SU-DHL-6 (cell line): ENCODE results near the gene DOCK1.

ENCODE experiments used
- H2AFZ ChIP-seq: fragments of 200-600 bp; sonication (generic); 2 replicates; pipeline ENCODE4 v1.6.1; 2014; ENCODE audit warnings: low read depth, mild to moderate bottlenecking, moderate library complexity, mixed read lengths, antibody characterized with exemption, low read length; ENCODE audit not compliant: severe bottlenecking
- H3F3A ChIP-seq: fragments of 200-600 bp; shearing (Covaris generic); 2 replicates; pipeline ENCODE4 v1.6.0; 2016; ENCODE audit warnings: antibody characterized with exemption, mild to moderate bottlenecking; ENCODE audit not compliant: insufficient read depth
- H3K27ac ChIP-seq: fragments of 200-600 bp; sonication (generic); 2 replicates; pipeline ENCODE4 v1.5.1; 2016; ENCODE audit warnings: low read depth, mild to moderate bottlenecking, low read length, moderate library complexity, mixed read lengths
- H3K27me3 ChIP-seq: fragments of 200-600 bp; sonication (generic), shearing (Covaris generic); 2 replicates; pipeline ENCODE4 v1.6.0; 2014; ENCODE audit warnings: mild to moderate bottlenecking, low read length
- H3K36me3 ChIP-seq: fragments of 200-600 bp; sonication (generic); 2 replicates; pipeline ENCODE4 v1.6.1; 2014; ENCODE audit warnings: mild to moderate bottlenecking, low read length, mixed read lengths
- H3K4me2 ChIP-seq: fragments of 300-600, 200-600 bp; shearing (Covaris generic), sonication (generic); 2 replicates; pipeline ENCODE4 v1.6.0; 2014; ENCODE audit warnings: low read length, low read depth, mild to moderate bottlenecking; ENCODE audit not compliant: poor library complexity, severe bottlenecking
- H3K4me3 ChIP-seq: fragments of 200-600 bp; sonication (generic); 2 replicates; pipeline ENCODE4 v1.5.1; 2014; ENCODE audit warnings: antibody characterized with exemption, low read length, mild to moderate bottlenecking, mixed read lengths; ENCODE audit not compliant: insufficient read depth, poor library complexity, severe bottlenecking
- H3K79me2 ChIP-seq: fragments of 200-600 bp; sonication (generic); 2 replicates; pipeline ENCODE4 v1.6.1; 2014; ENCODE audit warnings: mild to moderate bottlenecking, low read length, moderate library complexity; ENCODE audit not compliant: insufficient read depth
- H3K9ac ChIP-seq: fragments of 200-600 bp; sonication (generic); 2 replicates; pipeline ENCODE4 v1.7.0; 2014; ENCODE audit warnings: mild to moderate bottlenecking, low read length
- H3K9me2 ChIP-seq: fragments of 200-600 bp; sonication (generic); replicated peaks from 2 replicates; pipeline ENCODE4 v1.6.1; 2014; ENCODE audit warnings: low read length; ENCODE audit not compliant: insufficient read depth
- H3K9me3 ChIP-seq: fragments of 200-600 bp; sonication (generic); 2 replicates; pipeline ENCODE4 v1.6.1; 2014; ENCODE audit warnings: low read length, mixed read lengths; ENCODE audit not compliant: insufficient read depth
- H4K20me1 ChIP-seq: fragments of 200-600 bp; sonication (generic); 2 replicates; pipeline ENCODE4 v1.6.1; 2014; ENCODE audit warnings: low read depth, mild to moderate bottlenecking, antibody characterized with exemption, low read length, moderate library complexity, mixed read lengths
- EZH2phosphoT487 ChIP-seq: fragments of 200-600 bp; sonication (generic), shearing (Covaris generic); conservative IDR thresholded peaks from 2 replicates; pipeline ENCODE4 v1.6.1; 2018; ENCODE audit warnings: mild to moderate bottlenecking, antibody characterized with exemption, low read length, moderate library complexity, mixed read lengths
- TF ChIP-seq, protein P1 (sequence below): fragments of 200-600 bp; sonication (generic); IDR thresholded peaks from one replicate; pipeline ENCODE4 v1.5.1; 2017; ENCODE audit warnings: antibody characterized with exemption, mild to moderate bottlenecking, low read length, moderate library complexity; ENCODE audit not compliant: insufficient read depth, poor library complexity, severe bottlenecking

Gene DOCK1

DNA sequence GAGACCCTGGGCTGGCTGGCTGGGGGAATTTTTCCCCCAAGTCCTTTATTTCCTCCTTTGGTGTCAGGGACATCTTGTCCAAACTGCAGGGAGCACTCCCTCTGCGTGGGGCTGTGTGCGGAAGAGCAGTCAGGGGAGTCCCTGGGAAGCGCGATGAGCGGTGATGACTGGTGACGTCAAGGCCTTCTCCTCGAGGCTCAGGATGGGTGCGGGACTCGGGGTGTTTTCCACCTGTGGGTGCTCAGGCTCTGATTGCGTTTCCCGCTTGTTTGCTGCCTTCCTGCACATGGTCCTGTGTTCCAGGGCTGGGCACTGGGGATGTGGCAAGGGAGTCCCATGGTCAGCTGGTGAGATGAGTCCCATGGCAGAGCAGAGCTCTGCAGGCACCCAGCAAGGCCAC lies 101.2 kb downstream of the DOCK1 start:
- Histone ChIP-seq H3K36me3 (no peaks in the 10 kb centered on the region), H3K79me2 (no peaks in the 10 kb centered on the region), H3K27me3 (no peaks in the 10 kb centered on the region), H3K4me2 (no peak overlapping the region), H3K9ac (no peak overlapping the region), H2AFZ (no peak overlapping the region), H3K4me3 (no peak overlapping the region), H3K9me2 (no peaks in the 10 kb centered on the region), H3K9me3 (no peaks in the 10 kb centered on the region), H4K20me1 (no peaks in the 10 kb centered on the region), H3K27ac (no peak overlapping the region), H3F3A (no peaks in the 10 kb centered on the region)
- TF ChIP-seq, protein P1, sequence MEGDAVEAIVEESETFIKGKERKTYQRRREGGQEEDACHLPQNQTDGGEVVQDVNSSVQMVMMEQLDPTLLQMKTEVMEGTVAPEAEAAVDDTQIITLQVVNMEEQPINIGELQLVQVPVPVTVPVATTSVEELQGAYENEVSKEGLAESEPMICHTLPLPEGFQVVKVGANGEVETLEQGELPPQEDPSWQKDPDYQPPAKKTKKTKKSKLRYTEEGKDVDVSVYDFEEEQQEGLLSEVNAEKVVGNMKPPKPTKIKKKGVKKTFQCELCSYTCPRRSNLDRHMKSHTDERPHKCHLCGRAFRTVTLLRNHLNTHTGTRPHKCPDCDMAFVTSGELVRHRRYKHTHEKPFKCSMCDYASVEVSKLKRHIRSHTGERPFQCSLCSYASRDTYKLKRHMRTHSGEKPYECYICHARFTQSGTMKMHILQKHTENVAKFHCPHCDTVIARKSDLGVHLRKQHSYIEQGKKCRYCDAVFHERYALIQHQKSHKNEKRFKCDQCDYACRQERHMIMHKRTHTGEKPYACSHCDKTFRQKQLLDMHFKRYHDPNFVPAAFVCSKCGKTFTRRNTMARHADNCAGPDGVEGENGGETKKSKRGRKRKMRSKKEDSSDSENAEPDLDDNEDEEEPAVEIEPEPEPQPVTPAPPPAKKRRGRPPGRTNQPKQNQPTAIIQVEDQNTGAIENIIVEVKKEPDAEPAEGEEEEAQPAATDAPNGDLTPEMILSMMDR: no peak
- no peak for TF ChIP-seq EZH2phosphoT487

DNA sequence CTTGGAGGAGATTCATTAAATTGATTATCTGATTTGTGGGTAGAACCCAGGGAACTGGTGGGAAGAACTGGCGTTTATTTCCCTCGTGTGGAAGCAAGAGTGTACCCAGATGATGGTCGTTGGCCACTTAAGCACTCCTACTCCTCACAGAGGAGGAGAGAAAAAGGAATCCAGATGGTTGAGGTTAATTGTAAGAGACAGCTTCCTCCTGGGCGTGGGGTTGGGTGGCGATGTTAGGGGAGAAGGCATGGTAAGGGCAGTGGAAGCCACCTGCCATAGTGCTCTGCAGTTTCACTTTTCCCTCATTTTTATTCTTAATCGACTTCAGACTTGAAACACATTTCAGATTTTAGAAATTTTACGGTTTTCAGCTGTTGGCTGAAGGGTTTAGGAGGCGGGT lies 104.1 kb downstream of the DOCK1 start:
- TF ChIP-seq, protein P1: no peak
- no peak for TF ChIP-seq EZH2phosphoT487

DNA sequence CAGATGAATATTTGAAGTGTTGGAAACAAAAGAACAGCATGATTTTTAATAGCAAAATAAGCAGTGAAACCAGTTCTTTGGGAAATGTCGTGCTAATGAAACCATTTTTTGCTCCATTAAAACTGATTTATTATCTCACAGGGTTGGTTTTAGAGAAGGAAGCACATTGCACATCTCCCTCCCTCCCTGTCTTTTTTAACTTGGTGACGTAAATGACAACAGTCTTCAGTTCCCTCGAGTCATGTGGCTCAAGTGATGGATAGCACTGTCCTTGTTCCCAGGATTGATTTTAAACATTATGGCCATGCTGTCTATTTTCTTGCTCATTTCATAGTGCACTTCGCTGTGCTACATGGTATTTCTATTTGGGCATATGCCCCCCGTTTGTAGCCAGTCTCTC lies 105.9 kb downstream of the DOCK1 start:
- H2AFZ ChIP-seq: no peak overlapping the region

More for the DNA sequence above, 104.1 kb downstream of the DOCK1 start:
- H3K9ac ChIP-seq: no peak overlapping the region
- H4K20me1 ChIP-seq: no peaks in the 10 kb centered on the region
- H3K36me3 ChIP-seq: no peaks in the 10 kb centered on the region
- no peaks in the 10 kb centered on the region for H3K9me2 ChIP-seq
- no peak overlapping the region for H3K4me2 ChIP-seq
- no peak overlapping the region for H2AFZ ChIP-seq
- H3F3A ChIP-seq: no peaks in the 10 kb centered on the region
- H3K9me3 ChIP-seq: no peaks in the 10 kb centered on the region
- H3K27me3 ChIP-seq: no peaks in the 10 kb centered on the region
- no peaks in the 10 kb centered on the region for H3K79me2 ChIP-seq
- no peak overlapping the region for H3K4me3 ChIP-seq
- H3K27ac ChIP-seq: no peak overlapping the region

More for the DNA sequence above, 105.9 kb downstream of the DOCK1 start:
- Histone ChIP-seq H3K79me2 (no peaks in the 10 kb centered on the region), H3K27ac (no peak overlapping the region), H3K9me2 (no peaks in the 10 kb centered on the region), H3K9me3 (no peaks in the 10 kb centered on the region), H3K27me3 (no peaks in the 10 kb centered on the region), H3F3A (no peaks in the 10 kb centered on the region), H4K20me1 (no peaks in the 10 kb centered on the region), H3K36me3 (no peaks in the 10 kb centered on the region), H3K4me3 (no peak overlapping the region), H3K4me2 (no peak overlapping the region), H3K9ac (no peak overlapping the region)
- TF ChIP-seq, protein P1: no peak
- TF ChIP-seq EZH2phosphoT487: no peak
